Activated T-cell treated with anti-CD3 and anti-CD28 coated beads, Interleukin-2, amount 50 U/mL, for 72 hours (primary cell): ENCODE measurements around the gene GNAT3. TPM values are rescaled to one million over a fixed set of nuclear protein-coding genes. Genes with fewer than 3 reads are reported as not detected.

ENCODE experiments used
- ATAC-seq, 2 donors: fragments of 150-1000 bp; cut with Tn5 transposase; replicated peaks in 1 of 2; 2 replicates each; pipeline ENCODE4 v1.10.0; 2021; ENCODE audit warnings: moderate library complexity in 2 of 2, mild to moderate bottlenecking in 1 of 2
- DNase-seq, 2 donors: peaks; one replicate each; pipeline ENCODE4 v3.0.0; 2021 to 2022; ENCODE audit warnings: mixed read lengths in 1 of 2
- H3K27ac Mint-ChIP-seq: one replicate; pipeline ENCODE4 v1.8.0; 2022; ENCODE audit warnings: mild to moderate bottlenecking, moderate library complexity, mixed read lengths
- H3K27me3 Mint-ChIP-seq: one replicate; pipeline ENCODE4 v1.8.0; 2022; ENCODE audit warnings: low read depth, mixed read lengths
- H3K36me3 Mint-ChIP-seq, 2 donors: one replicate each; pipeline ENCODE4 v1.8.0; 2022; ENCODE audit warnings: mixed read lengths in 2 of 2, mild to moderate bottlenecking in 1 of 2; ENCODE audit not compliant: insufficient read depth in 2 of 2
- H3K4me1 Mint-ChIP-seq: one replicate; pipeline ENCODE4 v1.8.0; 2022; ENCODE audit warnings: low read depth, mixed read lengths
- H3K4me3 Mint-ChIP-seq, 2 donors: one replicate each; pipeline ENCODE4 v1.8.0; 2022; ENCODE audit warnings: mild to moderate bottlenecking in 2 of 2, mixed read lengths in 2 of 2, moderate library complexity in 2 of 2
- H3K9me3 Mint-ChIP-seq, 2 donors: one replicate each; pipeline ENCODE4 v1.8.0; 2022; ENCODE audit warnings: mixed read lengths in 2 of 2
- total RNA-seq, 2 donors: library from RNA; stranded (reverse); gene quantifications; one replicate each; pipeline ENCODE4 v1.2.3, GENCODE V29; 2022

GNAT3 gene
- total RNA-seq, 2 donors from 2014 or later, result not detected

DNA sequence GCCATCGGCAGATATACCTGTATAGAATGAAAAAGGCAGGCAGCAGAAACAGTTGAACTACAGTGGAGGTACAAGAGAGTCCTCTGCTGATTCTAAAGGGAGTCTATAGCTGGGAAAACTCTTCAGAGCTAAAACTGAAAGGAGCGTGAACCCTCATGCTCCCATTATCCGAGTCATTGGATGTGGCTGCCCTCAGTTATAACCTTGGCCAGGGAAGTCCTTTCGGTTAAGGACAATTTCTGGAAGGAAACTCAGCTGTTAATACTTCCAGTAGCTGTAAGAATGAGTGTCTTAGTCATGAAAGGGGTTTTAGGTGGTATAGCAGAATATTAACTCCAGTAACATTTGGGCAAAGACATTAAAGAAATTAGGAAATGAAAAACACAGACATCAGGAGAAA, 14.6 kb upstream of the GNAT3 start:
- no peak overlapping the region for H3K27ac Mint-ChIP-seq
- no peak for ATAC-seq

GRCh38 chr7:80524693-80525092, 12.8 kb upstream of the GNAT3 start:
- Mint-ChIP-seq H3K27ac (no peak overlapping the region), H3K4me1 (no peaks in the 10 kb centered on the region), H3K27me3 (no peaks in the 10 kb centered on the region), H3K9me3 (peaks cover 0 to 4% of the 10 kb centered on the region in 2 donors), H3K36me3 (no peaks in the 10 kb centered on the region), H3K4me3 (no peak overlapping the region)
- no peak for ATAC-seq
- no peak for DNase-seq

More for the DNA sequence above, 14.6 kb upstream of the GNAT3 start:
- no peaks in the 10 kb centered on the region for H3K36me3 Mint-ChIP-seq
- H3K27me3 Mint-ChIP-seq, result no peaks in the 10 kb centered on the region
- H3K4me3 Mint-ChIP-seq, result no peak overlapping the region
- H3K4me1 Mint-ChIP-seq, result no peaks in the 10 kb centered on the region
- H3K9me3 Mint-ChIP-seq, result peaks cover 0 to 4% of the 10 kb centered on the region in 2 donors
- DNase-seq, result no peak

DNA sequence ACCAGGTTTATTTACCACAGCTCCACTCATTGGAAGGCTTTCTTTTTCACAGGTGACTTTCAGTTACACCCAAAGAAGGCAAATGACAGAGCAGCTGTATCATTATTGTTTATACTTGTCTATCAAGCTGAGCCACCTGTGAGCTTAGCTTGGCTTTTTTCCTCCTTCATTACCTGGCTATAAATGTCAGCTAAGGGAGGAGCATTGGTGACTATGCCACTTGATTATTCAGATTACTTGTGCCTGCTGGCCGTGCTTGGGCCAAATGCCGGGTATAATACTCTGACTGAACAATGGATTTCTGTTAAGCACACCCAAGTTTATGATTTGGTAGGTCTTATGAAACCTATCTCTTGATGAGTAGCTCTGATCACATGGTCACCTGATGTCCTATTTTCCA, 9.9 kb upstream of the GNAT3 start:
- H3K4me1 Mint-ChIP-seq, result no peaks in the 10 kb centered on the region
- H3K27ac Mint-ChIP-seq, result no peak overlapping the region
- no peak for ATAC-seq
- no peaks in the 10 kb centered on the region for H3K27me3 Mint-ChIP-seq
- no peaks in the 10 kb centered on the region for H3K36me3 Mint-ChIP-seq
- DNase-seq, result no peak
- no peak overlapping the region for H3K4me3 Mint-ChIP-seq
- H3K9me3 Mint-ChIP-seq, result peaks cover 0 to 4% of the 10 kb centered on the region in 2 donors

DNA sequence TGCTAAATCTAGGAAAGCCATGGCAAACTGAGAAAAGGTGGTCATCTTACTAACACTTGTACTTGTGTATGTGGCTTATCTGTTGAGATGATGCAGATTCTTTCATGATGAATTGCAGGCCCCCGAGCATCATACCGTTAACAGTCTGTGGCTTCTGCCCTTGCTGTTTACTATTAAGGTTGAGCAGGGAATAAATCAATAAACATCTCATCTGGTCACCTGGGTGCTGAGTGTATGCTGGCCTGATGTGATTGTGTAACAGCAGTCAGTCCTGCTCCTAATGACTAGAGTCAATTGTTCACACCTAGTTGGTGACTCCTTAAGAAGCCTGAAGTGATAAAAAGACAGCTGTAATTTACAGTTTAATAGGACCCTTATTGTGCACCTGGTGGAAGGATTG, 8.3 kb upstream of the GNAT3 start:
- Mint-ChIP-seq H3K27ac (no peak overlapping the region), H3K36me3 (no peaks in the 10 kb centered on the region), H3K4me3 (no peak overlapping the region), H3K27me3 (no peaks in the 10 kb centered on the region), H3K4me1 (no peaks in the 10 kb centered on the region), H3K9me3 (peaks cover 0 to 2% of the 10 kb centered on the region in 2 donors)
- DNase-seq (no peak), ATAC-seq (no peak)

- no peaks in the 10 kb centered on the region for H3K27me3 Mint-ChIP-seq
- no peak overlapping the region for H3K27ac Mint-ChIP-seq
- no peak for ATAC-seq
- H3K36me3 Mint-ChIP-seq, result no peaks in the 10 kb centered on the region
- no peaks in the 10 kb centered on the region for H3K9me3 Mint-ChIP-seq
- no peak for DNase-seq
- H3K4me3 Mint-ChIP-seq, result no peak overlapping the region
- no peaks in the 10 kb centered on the region for H3K4me1 Mint-ChIP-seq
Observed at GRCh38 chr7:80517282-80517747, 5.5 kb upstream of the GNAT3 start.

DNA sequence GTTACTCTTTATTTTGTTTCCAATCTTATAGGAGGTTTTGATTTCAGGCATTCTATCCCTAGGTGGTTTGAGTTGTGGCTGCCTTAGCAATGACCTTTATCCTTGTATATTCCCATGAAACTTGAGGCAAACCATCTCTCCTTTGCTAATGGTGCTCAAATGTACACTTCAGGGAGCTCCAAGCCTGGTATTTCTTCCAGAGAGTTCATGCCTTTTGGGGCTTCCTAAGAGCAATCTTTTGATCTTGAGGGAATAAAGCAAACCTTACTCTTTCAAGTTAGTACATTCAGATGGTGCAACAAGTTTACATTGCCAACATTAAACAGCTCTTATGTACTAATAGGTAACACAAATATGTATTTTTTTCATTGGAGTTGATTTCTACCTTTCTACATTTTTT, 3.4 kb upstream of the GNAT3 start:
- H3K27me3 Mint-ChIP-seq, result no peaks in the 10 kb centered on the region
- no peak overlapping the region for H3K4me3 Mint-ChIP-seq
- no peaks in the 10 kb centered on the region for H3K9me3 Mint-ChIP-seq
- no peaks in the 10 kb centered on the region for H3K36me3 Mint-ChIP-seq
- H3K27ac Mint-ChIP-seq, result no peak overlapping the region
- no peak for DNase-seq
- H3K4me1 Mint-ChIP-seq, result no peaks in the 10 kb centered on the region
- no peak for ATAC-seq

DNA sequence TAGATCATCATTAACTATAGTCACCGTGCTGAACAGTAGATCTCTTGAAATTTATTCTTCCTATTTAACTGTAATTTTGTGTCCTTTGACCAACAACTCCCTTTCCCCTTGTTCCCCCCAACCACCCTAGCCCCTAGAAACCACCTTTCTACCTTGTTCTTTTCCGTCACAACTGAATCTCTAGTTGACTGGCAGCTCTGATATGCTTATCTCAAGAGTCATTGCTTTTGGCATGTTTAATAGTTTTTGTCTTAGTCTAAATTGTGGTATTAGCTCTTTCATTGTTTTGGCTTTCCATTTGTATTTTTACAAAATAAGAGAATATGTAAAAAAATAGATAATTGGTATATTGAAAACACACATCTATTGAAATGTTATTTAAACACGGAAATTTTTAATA, 1.8 kb downstream of the GNAT3 start:
- Mint-ChIP-seq H3K9me3 (no peaks in the 10 kb centered on the region), H3K27ac (no peak overlapping the region), H3K36me3 (no peaks in the 10 kb centered on the region), H3K4me1 (no peaks in the 10 kb centered on the region), H3K4me3 (no peak overlapping the region), H3K27me3 (no peaks in the 10 kb centered on the region)
- ATAC-seq (no peak), DNase-seq (no peak)

- Mint-ChIP-seq H3K9me3 (no peaks in the 10 kb centered on the region), H3K27ac (no peak overlapping the region), H3K4me1 (no peaks in the 10 kb centered on the region), H3K36me3 (no peaks in the 10 kb centered on the region), H3K4me3 (no peak overlapping the region), H3K27me3 (no peaks in the 10 kb centered on the region)
- DNase-seq (no peak), ATAC-seq (no peak)
Observed at GRCh38 chr7:80508440-80508839, 3.4 kb downstream of the GNAT3 start.

- no peaks in the 10 kb centered on the region for H3K36me3 Mint-ChIP-seq
- no peak for ATAC-seq
- DNase-seq, result no peak
- no peaks in the 10 kb centered on the region for H3K27me3 Mint-ChIP-seq
- H3K9me3 Mint-ChIP-seq, result no peaks in the 10 kb centered on the region
- H3K4me1 Mint-ChIP-seq, result no peaks in the 10 kb centered on the region
- H3K4me3 Mint-ChIP-seq, result no peak overlapping the region
- no peak overlapping the region for H3K27ac Mint-ChIP-seq
Observed at GRCh38 chr7:80505900-80506500, 5.9 kb downstream of the GNAT3 start.

DNA sequence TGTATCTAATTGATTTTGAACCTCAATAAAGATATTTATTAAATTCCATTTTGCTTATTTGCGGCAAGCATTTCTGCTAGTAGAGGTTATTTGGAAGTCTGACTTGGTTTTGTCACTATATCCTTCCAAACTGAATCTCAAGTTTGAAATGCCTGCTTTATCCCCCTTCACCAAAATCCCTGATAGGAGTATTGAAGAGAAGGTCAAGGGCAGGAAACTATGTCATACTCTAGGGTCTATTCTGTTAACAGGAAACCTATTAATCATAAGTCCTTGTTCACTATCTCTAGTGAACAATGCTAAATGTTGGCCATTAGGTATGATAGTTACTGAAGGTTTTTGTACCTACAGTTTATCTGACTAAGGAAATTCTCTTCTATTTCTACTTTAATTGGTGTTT, 11.5 kb downstream of the GNAT3 start:
- no peaks in the 10 kb centered on the region for H3K4me1 Mint-ChIP-seq
- H3K27ac Mint-ChIP-seq, result no peak overlapping the region
- H3K9me3 Mint-ChIP-seq, result no peaks in the 10 kb centered on the region
- H3K4me3 Mint-ChIP-seq, result no peak overlapping the region
- no peaks in the 10 kb centered on the region for H3K36me3 Mint-ChIP-seq
- H3K27me3 Mint-ChIP-seq, result no peaks in the 10 kb centered on the region
- DNase-seq (no peak), ATAC-seq (no peak)

- Mint-ChIP-seq H3K9me3 (no peaks in the 10 kb centered on the region), H3K4me3 (no peak overlapping the region), H3K27me3 (no peaks in the 10 kb centered on the region), H3K4me1 (no peaks in the 10 kb centered on the region), H3K27ac (no peak overlapping the region), H3K36me3 (no peaks in the 10 kb centered on the region)
- DNase-seq (no peak), ATAC-seq (no peak)
Observed at GRCh38 chr7:80499350-80499953, 12.4 kb downstream of the GNAT3 start.

DNA sequence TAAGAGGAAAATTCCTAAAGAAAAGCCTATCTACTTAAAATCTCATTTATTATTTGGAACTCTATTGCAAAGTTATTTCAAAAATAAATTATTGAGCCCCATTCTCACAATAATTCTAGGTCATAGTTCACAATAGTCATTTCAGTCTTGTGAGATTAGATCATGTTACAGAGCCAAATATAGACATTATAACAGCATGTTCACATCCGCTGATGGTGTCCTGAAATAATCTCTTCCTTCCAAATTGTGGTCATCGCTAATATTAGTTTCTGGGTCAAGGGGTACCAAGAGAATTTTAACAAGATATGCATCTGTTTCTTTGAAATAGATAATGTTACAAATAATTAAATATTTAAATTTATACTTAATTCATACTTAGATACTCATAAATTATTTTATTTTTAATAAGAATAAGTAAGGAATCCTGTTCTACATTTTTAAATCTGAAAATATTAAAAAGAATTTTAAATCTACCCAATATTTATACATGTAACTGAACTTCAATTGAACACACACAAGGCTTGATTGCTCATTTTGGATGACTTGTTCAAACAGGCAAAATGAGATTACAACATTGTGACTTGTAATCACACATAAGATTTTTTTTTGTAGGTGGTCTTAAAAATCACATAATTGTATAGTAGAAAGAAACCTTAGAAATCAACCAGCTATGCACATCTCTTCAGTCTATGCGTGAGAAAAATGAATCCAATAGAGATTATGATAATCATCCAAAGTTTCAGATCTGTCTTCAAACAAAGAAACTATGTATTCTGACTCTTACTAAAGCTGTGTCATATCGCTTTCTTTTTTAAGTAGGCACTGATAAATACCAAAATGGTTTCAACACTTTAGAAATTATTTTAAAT, 13.1 kb downstream of the GNAT3 start:
- no peak for ATAC-seq
- no peaks in the 10 kb centered on the region for H3K36me3 Mint-ChIP-seq
- no peak for DNase-seq
- no peak overlapping the region for H3K4me3 Mint-ChIP-seq
- no peaks in the 10 kb centered on the region for H3K4me1 Mint-ChIP-seq
- H3K27ac Mint-ChIP-seq, result no peak overlapping the region
- no peaks in the 10 kb centered on the region for H3K27me3 Mint-ChIP-seq
- H3K9me3 Mint-ChIP-seq, result peaks cover 0 to 2% of the 10 kb centered on the region in 2 donors

- DNase-seq (no peak), ATAC-seq (no peak)
- no peaks in the 10 kb centered on the region for H3K36me3 Mint-ChIP-seq
- H3K9me3 Mint-ChIP-seq, result peaks cover 0 to 2% of the 10 kb centered on the region in 2 donors
- no peak overlapping the region for H3K27ac Mint-ChIP-seq
- H3K4me1 Mint-ChIP-seq, result no peaks in the 10 kb centered on the region
- H3K4me3 Mint-ChIP-seq, result no peak overlapping the region
- H3K27me3 Mint-ChIP-seq, result no peaks in the 10 kb centered on the region
Observed at GRCh38 chr7:80496586-80496985, 15.3 kb downstream of the GNAT3 start.
